ENCODE data around the gene BLTP3B.
A peak's percentile ranks its signal among the peaks of the same experiment; 100 is the strongest.

BLTP3B gene

GRCh38 chr12:100159391-100160104 lies 16.9 kb upstream of the BLTP3B start:
- no peak for DNase-seq (ENCODE audit: low read depth)

- DNase-seq (ENCODE audit: low read depth), result no peak
Measured at GRCh38 chr12:100158535-100158934, 15.9 kb upstream of the BLTP3B start.

GRCh38 chr12:100157427-100157821 lies 14.8 kb upstream of the BLTP3B start:
- no peak for DNase-seq (ENCODE audit: low read depth)

- no peak for DNase-seq (ENCODE audit: low read depth)
Measured at GRCh38 chr12:100156731-100157426, 14.2 kb upstream of the BLTP3B start.

- DNase-seq (ENCODE audit: low read depth), result peak; percentile 67
Measured at GRCh38 chr12:100154474-100155247, 12.0 kb upstream of the BLTP3B start.

GRCh38 chr12:100153131-100153530 lies 10.5 kb upstream of the BLTP3B start:
- DNase-seq (ENCODE audit: low read depth), result no peak

GRCh38 chr12:100151769-100152168 lies 9.1 kb upstream of the BLTP3B start:
- no peak for DNase-seq (ENCODE audit: low read depth)

GRCh38 chr12:100146252-100146651 lies 3.6 kb upstream of the BLTP3B start:
- DNase-seq (ENCODE audit: low read depth), result no peak

GRCh38 chr12:100145643-100146042 lies 3.0 kb upstream of the BLTP3B start:
- DNase-seq (ENCODE audit: low read depth), result no peak

GRCh38 chr12:100141998-100142850 lies 450 bp downstream of the BLTP3B start:
- peak; percentile 30 for DNase-seq (ENCODE audit: low read depth)

GRCh38 chr12:100141666-100141997 lies 1.0 kb downstream of the BLTP3B start:
- no peak for DNase-seq (ENCODE audit: low read depth)

GRCh38 chr12:100138803-100139098 lies 3.9 kb downstream of the BLTP3B start:
- no peak for DNase-seq (ENCODE audit: low read depth)

- DNase-seq (ENCODE audit: low read depth), result no peak
Measured at GRCh38 chr12:100138048-100138802, 4.4 kb downstream of the BLTP3B start.

- DNase-seq (ENCODE audit: low read depth), result no peak
Measured at GRCh38 chr12:100133200-100133599, 9.5 kb downstream of the BLTP3B start.

- DNase-seq (ENCODE audit: low read depth), result no peak
Measured at GRCh38 chr12:100128512-100128908, 14.2 kb downstream of the BLTP3B start.

- no peak for DNase-seq (ENCODE audit: low read depth)
Measured at GRCh38 chr12:100127766-100128511, 14.7 kb downstream of the BLTP3B start.

- no peak for DNase-seq (ENCODE audit: low read depth)
Measured at GRCh38 chr12:100123316-100124095, 19.2 kb downstream of the BLTP3B start.

- no peak for DNase-seq (ENCODE audit: low read depth)
Measured at GRCh38 chr12:100120355-100120754, 22.3 kb downstream of the BLTP3B start.

- DNase-seq (ENCODE audit: low read depth), result no peak
Measured at GRCh38 chr12:100115291-100115690, 27.4 kb downstream of the BLTP3B start.

GRCh38 chr12:100114574-100114973 lies 28.1 kb downstream of the BLTP3B start:
- no peak for DNase-seq (ENCODE audit: low read depth)
